Stimulated activated CD4-positive, alpha-beta T cell treated with anti-CD3 and anti-CD28 coated beads, Interleukin-1b, Interleukin-23, amount 100 ng/mL, for 24 hours (primary cell): ENCODE measurements around the gene ARPC1A.
A peak's percentile ranks its signal among the peaks of the same experiment; 100 is the strongest.
"Not testable (repeated sequence)": the region's sequence is repeated elsewhere in the genome, so short reads cannot be mapped to it uniquely, and the experiment has no call there.

Experiments used
- DNase-seq, 4 experiments: peaks; one replicate each; pipeline ENCODE4 v3.0.0-alpha.2; 2020; ENCODE audit warnings: low read depth in 4 of 4, low spot score in 1 of 4

Gene ARPC1A

DNA sequence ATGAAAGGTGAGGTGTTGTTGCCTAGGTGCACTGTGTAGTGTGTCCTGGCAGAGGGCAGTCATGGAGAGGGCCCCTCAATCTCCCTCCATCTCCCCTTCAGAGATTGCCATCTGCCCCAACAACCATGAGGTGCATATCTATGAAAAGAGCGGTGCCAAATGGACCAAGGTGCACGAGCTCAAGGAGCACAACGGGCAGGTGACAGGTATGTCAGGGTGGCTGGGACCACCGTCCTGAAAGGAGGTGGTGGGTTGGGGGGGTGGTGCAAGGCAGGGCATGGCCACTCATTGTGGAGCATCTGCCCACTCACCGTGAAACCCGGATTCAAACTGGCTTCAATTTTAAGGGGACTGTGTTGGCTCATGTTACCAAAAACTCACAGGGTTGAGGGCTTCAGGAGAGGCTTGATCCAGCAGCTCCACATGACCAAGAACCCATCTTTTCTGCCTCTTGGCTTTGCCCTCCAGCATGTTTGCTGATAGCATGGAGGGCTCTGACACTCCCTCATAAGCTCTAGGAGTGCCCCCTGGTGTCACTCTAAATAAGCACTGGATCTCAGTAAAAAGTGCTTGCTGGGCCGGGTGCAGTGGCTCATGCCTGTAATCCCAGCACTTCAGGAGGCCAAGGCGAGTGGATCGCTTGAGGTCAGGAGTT is 61.0 kb downstream of the ARPC1A start:
- no peak for DNase-seq

DNA sequence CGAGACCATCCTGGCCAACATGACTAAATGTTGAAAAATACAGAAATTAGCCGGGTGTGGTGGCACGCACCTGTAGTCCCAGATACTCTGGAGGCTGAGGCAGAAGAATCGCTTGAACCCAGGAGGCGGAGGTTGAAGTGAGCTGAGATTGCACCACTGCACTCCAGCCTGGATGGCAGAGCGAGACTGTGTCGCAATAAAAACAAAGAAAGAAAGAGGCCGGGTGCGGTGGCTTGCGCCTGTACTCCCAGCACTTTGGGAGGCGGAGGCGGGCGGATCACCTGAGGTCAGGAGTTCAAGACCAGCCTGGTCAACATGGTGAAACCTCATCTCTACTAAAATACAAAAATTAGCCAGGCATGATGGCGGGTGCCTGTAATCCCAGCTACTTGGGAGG is 61.5 kb downstream of the ARPC1A start:
- not testable (repeated sequence) for DNase-seq

DNA sequence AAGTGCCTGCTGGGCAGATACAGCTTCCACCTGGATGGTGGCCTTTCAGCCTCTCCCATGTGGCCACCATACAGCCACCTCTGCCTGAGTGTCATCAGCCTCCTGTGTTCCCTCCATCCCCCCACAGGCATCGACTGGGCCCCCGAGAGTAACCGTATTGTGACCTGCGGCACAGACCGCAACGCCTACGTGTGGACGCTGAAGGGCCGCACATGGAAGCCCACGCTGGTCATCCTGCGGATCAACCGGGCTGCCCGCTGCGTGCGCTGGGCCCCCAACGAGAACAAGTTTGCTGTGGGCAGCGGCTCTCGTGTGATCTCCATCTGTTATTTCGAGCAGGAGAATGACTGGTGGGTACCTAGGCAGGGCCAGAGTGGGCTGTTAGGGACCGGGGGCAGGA is 62.2 kb downstream of the ARPC1A start:
- no peak for DNase-seq

DNA sequence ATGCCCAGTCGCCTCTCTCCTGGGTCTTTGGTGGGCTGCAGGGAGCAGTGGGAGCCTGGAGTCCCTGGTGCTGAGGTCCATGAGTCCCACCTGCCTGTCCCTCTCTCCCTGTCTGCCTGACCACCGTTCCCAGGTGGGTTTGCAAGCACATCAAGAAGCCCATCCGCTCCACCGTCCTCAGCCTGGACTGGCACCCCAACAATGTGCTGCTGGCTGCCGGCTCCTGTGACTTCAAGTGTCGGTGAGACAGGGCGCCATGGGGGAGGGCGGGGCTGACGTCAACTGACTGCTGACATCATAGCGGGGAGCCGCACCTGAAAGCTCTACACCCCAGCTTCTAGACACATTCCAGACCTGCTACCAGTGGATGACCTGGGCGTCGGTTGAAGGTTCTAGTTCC is 64.1 kb downstream of the ARPC1A start:
- no peak for DNase-seq

DNA sequence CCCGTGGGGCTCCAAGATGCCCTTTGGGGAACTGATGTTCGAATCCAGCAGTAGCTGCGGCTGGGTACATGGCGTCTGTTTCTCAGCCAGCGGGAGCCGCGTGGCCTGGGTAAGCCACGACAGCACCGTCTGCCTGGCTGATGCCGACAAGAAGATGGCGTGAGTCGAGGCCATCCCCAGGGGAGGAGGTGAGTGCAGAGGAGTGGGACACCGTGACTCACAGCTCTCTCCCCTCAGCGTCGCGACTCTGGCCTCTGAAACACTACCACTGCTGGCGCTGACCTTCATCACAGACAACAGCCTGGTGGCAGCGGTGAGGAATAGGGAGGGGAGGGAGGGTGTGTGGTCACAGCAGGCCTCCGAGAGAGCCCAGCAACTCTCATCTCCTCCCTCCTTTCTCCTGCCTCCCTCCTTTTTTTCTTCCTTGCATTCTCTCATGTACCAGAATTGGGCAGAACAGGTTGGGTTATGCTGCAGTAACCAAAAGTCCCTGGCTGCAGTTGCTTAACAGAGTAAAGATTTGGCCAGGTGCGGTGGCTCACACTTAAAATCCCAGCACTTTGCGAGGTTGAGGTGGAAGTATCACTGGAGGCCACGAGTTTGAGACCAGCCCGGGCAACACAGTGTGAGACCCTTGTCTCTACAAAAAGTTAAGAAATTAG is 65.4 kb downstream of the ARPC1A start:
- no peak for DNase-seq

DNA sequence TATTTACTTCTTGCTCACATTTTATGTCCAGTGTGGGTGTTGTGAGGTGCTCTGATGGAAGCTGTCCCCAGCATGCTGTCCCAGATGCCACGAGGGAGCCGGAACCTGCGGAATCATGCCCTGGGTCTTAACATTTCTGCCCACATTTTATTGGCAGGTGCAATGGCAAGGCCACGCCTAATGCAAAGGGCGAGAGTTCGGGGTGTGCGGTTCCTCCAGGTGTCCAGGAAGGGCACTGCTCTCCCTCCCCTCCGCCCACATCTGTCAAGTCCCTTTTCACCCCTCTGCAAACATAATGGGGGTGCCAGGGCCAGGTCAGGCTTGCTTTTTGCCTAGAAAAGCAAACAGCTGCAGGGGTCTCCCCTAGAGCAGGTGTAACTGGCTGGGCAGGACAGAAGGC is 66.3 kb downstream of the ARPC1A start:
- no peak for DNase-seq

DNA sequence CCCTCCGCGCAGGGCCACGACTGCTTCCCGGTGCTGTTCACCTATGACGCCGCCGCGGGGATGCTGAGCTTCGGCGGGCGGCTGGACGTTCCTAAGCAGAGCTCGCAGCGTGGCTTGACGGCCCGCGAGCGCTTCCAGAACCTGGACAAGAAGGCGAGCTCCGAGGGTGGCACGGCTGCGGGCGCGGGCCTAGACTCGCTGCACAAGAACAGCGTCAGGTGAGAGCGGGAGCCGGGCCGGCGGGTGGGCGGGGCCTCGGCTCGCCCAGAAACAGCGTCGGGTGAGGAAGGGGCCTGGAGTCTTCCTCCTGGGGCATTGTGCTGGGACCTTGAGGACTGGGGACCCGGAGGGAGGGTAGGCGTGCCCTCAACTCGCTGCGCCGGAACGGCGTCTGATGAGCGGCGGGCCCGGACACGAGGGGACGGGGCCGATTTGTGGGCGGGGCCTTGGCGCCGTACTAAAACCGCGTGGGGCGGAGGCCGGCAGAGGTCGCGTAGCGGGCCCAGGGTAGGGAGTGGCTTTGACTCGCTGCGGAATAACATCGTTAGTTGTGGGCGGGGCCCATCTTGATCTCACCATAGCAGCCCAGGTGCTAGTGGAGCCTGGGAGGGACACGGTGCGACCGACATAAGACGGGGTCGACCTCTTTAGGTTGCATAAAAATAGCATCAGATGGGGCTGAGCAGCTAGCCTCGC is 67.1 kb downstream of the ARPC1A start:
- DNase-seq = peak in 3 of 4 experiments; percentile 50 to 72 (median 71)

DNA sequence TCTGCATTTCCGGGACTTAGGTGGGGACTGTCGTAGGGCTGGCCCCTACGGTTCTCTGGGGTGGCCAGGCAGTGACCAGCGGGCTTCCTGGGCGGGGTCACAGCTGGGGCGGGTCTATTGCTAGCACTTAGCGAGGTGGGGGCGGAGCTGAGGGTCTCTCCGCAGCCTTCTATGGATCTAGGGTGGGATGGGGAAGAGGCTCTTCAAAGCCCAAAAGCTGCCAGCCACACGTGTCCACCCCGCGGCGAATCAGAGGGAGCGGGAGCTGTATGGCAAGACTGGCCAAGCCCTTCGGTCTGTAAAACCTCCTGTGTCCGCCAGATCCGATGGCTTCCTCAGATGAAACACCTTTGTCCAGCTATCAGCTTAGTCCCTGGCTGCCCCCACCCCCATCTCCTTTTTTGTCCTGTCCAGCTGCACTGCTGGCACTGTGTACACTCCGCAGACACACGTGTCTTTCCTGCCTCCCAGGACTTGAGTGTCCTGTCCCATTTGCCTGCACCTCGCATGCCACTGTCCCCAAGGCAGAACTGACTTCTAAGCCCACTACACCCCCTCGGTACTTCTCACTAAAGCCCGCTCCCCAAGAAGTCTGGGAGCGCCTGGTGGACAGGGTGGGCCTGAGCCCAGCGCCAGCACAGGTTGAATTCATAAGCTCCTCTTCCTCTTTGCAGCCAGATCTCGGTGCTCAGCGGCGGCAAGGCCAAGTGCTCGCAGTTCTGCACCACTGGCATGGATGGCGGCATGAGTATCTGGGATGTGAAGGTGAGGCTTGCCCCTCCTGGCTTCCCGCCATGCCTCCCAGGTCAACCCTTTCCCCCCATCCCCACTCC is 67.9 kb downstream of the ARPC1A start:
- DNase-seq = no peak

DNA sequence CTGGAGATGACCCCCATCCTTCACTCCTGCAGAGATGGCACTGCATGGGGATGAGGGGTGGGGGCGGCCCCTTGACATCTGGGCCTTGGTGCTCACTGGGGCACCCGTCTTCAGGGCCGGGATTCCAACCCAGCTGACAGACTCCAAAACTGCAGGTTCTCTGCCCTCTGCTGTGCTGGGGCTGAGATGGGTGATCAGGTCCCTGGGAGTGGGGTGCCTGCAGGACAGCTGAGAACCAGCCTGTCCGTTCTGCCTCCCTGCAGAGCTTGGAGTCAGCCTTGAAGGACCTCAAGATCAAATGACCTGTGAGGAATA is 68.4 kb downstream of the ARPC1A start:
- no peak for DNase-seq

DNA sequence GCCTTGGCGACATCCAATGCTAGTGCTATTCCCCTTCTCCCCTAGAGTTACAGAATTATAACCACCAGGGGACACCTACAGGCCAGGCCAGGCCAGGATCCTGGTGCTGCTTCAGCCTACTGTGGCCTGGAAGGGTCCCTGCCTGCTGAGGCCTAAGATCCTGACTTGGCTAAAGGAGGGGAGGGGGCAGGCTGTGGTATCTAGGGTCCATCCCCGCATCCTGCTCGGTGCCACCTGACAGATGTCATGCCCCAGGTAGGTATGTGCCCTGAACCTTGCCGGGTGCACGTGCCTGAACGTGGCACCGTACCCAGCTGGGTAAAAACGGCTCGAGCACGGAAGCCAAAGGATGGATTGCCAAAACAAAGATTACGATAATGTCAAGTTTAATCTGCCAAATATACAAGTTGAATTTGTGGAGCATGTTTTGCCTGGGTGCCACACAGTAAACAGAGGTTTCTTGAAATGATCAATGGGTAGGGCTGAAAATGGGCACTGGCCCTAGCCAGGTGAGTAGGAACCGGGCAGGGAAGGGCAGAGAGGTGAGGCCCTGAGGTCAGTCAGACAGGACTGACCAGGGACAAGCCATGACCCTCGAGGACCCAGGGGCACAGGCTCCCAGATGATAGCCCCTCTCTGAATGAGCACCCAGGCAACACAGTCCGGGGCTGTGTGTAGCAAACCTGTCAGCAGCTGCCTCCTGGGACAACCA is 70.1 kb downstream of the ARPC1A start:
- DNase-seq = no peak

DNA sequence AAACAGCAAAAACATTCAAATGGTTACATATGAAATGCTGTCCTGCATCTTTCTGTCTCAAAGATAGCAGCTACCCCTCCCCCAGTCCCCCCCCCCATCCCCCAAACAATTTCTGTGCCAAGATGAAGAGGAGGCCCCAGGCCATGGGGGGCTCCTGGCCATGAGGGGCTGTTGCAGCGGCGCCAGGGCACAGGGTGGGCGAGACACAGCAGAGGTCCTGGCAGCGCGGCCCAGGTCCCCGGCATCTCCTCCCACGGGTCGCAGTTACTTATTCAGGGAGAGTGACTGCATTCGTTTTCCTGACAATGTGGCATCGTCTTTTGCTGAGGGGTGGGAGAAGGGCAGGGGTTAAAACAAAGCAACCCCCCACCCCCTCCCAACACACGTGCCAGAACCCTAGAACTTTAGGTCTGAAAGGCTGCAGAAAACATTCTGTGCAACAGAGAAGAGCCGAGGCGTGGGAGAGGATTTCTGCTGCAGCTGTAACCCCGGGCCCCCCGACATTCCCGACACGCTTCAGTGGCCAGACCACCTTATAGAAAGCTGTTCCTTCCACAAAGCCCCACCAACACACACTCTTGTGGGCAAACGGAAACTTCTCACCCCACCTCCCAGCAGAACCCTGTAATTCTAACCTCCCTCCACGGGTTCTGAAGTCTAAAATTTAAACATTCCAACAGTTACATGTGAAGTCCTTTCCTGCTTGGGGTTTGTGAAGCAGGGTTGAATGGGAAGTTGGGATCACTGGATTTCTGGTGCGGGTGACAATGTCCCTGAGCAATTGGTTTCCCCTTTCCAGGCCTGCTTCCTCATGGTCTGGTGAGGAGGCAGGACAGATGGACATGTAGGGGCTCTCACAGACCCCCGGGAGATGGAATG is 71.0 kb downstream of the ARPC1A start:
- no peak for DNase-seq

DNA sequence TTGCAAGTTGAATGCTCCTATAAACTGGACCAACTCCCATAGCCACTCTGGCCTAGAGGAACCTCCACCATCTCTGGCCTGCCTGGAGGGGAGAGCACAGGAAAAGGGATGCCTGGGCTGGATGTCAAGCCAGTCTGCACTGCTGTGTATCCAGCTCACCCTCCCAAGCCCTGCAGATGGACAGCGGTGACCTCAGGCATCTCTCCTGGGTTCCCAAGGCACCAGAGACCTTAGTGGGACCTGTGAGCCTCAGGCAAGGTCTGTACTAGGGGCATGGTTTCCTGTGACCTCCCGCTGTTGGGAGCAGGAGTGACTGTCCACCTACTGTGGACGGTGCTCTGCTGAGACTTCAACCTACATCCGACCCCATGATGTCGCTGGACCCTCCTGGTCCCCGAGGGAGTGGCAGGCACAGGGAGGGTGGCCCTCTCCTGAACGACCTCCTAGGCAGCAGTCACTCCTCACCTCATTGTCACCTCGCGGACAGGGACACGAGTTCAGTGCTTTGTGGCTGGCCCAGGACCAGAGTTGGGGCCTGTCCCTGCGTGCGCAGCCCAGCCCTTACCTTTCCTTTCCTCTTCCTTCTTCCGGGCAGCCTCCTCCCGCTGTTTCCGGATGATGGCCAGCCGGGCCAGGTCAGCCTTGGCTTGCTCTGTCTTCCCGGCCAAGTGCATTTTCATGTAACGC is 71.7 kb downstream of the ARPC1A start:
- DNase-seq = no peak

DNA sequence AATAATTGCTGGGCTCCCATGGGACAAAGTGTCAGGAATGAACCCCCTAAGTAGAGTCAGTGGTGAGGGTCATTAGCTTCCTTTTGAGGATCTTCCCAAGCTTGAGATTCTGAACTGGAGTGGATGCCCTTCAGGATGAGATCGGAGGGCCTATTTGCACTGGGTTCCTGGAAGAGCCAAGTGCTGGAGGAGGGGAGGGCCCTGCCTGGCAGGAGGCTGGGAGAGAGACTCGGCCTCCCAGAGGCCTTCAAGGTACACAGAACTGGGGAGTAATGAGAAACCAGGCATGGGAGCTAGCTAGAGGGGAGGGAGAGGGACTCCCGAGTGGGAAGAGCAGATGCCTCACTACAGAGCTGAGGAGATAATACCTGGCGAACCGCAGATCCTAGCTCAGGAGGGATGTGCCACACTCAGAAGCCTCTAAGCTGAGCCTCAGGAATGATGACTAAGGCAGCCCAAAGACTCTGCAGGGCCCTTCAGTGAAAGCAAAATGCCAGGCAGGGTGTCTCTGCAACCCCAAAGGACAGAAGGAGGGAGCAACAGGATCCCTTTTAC is 73.3 kb downstream of the ARPC1A start:
- no peak for DNase-seq

DNA sequence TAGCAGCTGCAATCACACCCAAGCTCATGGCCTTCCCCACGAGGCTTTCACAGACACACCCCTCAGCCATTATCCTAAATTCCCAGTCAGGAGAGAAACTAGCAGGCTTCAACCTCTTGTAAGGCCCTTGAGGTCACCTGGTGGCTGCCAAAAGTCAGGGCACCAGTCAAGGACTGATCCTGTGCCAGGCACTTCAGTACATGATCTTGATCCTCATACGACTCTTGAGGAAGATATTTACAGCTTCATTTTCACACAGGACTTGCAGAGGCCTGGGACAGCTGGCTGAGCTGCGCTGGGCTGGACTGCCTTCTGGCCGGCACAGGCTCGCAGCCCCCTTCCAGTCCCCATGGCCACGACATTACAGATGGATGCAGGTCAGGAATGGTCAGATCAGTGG is 73.9 kb downstream of the ARPC1A start:
- no peak for DNase-seq

DNA sequence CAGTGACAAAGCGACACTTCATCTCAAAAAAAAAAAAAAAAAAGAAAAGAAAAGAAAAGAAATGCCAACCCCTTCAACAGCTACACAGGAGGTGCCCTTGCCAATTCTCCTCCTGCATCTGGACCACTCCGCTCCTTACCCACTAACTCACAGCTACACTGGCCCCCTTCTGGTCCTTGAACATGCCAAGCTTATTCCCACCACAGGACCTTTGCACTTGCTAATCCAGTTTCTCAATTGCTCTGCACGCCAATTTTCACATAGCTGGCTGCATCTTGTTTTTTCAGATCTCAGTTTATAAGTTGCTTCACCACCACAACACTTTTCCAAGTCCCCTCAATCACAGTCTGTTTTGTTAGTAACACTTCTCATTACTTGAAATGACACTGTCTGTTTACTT is 77.2 kb downstream of the ARPC1A start:
- DNase-seq = no peak

DNA sequence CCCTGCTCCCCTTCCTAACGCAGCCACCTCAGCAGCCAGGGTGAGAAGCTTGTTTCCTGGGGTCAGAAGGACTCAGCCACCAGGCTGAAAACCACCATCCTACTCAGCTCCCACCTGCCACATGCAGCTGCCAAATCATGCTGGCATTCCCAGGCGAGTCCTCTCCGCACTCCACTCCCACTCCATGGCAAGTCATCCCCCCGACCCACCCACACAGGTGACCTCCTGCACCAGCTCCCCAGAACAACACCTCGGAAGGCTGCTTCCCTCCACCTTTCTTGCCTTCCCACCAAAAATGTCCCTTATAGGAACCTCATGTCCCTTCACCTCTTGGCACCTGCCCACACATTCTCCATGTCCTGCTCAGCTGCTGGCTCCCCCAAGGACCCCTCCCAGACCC is 78.1 kb downstream of the ARPC1A start:
- DNase-seq = no peak

DNA sequence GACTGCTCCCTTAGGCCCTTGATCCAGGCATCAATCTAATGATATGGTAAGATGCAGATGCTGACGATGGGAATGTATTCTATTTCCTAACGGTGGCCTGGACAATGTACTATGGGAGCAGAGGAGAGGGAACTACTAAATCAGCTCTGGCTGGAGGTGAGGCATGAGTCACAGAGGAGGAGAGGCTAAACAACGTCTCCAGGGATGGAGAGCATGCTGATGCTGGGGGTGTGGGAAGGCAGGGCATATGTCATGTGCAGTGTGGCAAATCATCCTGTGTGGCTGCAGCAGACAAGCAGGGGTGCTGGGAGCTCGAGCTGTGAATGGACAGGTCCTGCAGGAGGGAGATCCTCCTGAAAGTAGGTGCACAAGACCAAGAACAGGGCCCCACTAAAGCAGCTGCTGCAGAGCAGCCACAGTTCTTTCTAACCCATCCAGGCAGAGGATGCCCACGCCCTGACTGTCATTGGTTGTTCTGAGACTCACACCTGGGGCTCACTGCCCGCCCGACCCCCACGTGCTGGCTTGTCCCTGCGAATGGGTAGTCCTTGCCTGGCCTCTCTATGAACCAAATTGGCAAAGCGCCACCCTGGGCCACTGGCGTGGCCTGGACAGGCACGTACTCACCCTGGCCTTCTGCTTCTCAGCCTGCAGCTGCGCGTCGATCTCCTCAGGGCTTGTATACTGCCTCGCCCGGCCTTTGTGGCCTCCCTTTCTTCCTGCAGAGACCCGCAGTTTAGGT is 78.7 kb downstream of the ARPC1A start:
- DNase-seq = no peak

DNA sequence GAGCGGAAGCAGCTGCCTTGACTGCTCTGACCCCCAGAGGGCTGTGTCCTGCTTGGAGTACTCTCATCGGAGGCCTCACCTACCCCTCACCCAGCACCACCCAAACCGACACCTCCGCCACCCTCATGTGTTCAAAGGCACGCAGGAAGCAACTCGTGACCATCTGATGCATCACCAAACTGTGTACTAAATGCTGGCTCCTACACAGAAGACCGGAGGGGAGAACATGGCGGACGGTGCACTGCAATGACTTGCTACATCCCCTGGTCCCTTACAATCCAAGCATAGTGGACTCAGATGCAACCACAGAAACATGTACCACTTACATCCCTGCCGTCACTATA is 79.3 kb downstream of the ARPC1A start:
- no peak for DNase-seq

DNA sequence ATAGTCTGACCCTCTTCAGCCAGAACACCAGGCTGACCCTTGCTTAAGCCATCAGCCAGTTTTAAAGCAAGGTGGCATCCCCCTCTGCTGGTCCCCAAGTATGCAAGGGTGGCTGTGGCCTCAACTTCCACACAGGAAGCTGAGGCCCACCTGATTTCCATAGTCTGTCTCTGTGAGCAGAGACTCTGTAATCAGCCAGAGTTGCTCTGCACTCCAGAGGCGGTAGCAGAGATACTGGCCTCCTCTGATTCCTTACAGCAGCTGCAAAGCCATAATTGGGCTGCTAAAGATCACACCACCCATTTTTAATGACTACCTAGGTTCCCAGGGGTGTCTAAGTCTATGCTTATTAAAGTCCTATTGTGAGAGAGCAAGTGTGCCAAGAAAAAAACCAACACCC is 80.9 kb downstream of the ARPC1A start:
- DNase-seq = no peak
